Measurements from ENCODE around the gene MORN1.

DNA sequence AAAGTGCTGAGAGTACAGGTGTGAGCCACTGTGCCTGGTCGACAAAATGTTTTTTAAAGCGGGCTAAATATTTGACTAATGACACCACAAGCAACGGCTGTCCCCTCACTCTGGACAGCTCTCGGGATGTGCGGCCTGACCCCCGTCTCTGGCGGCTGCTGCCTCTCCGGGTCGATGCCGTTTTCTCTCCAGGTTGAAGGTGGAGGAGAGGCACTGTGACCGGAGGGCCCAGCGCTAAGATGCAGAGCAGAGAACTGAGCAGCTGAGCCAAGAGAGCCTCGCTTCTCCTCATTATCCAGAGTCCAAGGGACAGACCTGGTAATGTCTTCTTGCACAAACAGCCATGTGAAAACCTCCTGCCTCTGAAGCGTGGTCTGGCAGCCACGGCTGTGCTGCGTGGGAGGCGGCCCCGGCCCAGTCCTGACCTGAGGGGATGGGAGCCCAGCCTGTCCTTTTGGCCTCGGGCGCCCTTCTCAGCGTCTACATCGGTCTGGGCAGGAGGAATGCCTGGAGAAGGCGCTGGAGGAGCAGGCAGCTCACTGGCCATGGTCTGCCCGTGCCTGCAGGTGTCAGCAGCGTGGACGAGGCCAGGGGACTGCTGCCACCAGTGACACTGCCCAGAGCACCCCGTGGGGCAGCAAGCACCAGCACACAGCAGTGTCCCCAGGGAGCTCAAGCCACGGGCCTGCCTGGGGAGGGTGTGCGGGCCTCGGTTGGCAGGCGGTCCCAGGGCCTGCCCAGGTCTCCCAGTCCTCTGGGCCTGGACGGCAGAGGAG is 10.3 kb downstream of the MORN1 start:
- TF ChIP-seq, protein P1, sequence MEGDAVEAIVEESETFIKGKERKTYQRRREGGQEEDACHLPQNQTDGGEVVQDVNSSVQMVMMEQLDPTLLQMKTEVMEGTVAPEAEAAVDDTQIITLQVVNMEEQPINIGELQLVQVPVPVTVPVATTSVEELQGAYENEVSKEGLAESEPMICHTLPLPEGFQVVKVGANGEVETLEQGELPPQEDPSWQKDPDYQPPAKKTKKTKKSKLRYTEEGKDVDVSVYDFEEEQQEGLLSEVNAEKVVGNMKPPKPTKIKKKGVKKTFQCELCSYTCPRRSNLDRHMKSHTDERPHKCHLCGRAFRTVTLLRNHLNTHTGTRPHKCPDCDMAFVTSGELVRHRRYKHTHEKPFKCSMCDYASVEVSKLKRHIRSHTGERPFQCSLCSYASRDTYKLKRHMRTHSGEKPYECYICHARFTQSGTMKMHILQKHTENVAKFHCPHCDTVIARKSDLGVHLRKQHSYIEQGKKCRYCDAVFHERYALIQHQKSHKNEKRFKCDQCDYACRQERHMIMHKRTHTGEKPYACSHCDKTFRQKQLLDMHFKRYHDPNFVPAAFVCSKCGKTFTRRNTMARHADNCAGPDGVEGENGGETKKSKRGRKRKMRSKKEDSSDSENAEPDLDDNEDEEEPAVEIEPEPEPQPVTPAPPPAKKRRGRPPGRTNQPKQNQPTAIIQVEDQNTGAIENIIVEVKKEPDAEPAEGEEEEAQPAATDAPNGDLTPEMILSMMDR (IDR thresholded peaks at IDR 0.05; ENCODE audit: low read depth, low read length), result no peak
- no peak for TF ChIP-seq EZH2phosphoT487 (IDR thresholded peaks at IDR 0.05; ENCODE audit: low read depth)

Data from OCI-LY3 (cell line).